HG02852 (cell line): Measurements from ENCODE around the gene CFAP69.

ENCODE experiments used
- ATAC-seq: cut with Tn5 transposase; IDR thresholded peaks from one replicate; pipeline ENCODE4 v1.9.1; 2021; ENCODE audit warnings: mild to moderate bottlenecking, moderate library complexity; ENCODE audit not compliant: unreplicated experiment

CFAP69 gene

GRCh38 chr7:90270431-90271178 is 25.6 kb downstream of the CFAP69 start:
- ATAC-seq, result no peak

- ATAC-seq, result no peak
Observed at GRCh38 chr7:90271753-90272152, 26.8 kb downstream of the CFAP69 start.

DNA sequence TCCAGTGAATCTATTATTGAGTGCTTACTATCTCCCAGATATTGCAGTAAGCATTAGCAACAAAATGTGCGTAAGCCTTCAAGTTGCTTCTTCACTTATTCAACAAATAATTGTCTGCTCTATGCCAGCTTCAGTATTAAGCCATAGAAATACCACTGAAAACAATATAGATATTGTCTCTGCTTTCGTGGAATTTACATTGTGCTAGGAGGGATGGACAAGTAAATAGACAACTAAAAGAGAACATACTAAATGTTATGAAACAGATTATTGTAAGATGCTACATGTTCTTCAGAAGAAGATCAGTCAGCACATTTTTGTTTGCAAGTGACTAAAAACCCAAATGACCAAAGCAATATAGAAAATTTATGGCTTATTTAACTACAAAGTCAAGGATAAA is 27.3 kb downstream of the CFAP69 start:
- no peak for ATAC-seq

GRCh38 chr7:90274161-90274560 is 29.2 kb downstream of the CFAP69 start:
- no peak for ATAC-seq

DNA sequence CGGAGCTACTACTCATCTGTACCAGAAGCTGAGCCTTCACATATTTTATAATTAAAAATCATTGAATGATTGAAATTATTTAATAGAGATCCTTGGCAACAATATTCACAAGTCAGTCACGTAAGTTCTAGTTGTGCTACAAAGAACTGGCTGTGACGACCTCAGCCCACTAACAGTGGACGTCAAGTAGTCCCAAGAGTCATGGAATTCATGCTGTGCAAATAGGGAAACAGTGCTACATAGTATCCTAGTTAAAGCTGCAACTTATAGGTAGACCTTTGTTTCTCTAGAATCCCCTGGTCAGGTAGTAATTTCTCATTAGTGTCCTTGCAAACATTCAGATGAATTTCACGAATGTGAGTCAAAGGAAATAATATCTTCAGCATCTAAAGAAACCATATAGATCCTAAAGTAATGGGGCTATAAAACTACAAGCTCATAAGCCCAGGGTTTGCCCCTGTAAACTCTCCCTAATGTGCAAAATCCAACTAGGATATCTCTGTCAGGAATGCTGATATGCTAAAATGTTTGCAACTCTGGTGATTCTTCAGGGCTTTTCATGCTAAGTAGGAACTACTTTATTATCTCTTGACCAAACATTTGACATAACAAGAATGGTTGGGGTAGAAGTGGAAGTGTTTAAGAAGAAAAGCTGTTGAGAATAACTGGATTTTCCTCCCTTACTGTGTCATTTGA is 31.2 kb downstream of the CFAP69 start:
- no peak for ATAC-seq

GRCh38 chr7:90288154-90288553 is 43.2 kb downstream of the CFAP69 start:
- ATAC-seq, result no peak

DNA sequence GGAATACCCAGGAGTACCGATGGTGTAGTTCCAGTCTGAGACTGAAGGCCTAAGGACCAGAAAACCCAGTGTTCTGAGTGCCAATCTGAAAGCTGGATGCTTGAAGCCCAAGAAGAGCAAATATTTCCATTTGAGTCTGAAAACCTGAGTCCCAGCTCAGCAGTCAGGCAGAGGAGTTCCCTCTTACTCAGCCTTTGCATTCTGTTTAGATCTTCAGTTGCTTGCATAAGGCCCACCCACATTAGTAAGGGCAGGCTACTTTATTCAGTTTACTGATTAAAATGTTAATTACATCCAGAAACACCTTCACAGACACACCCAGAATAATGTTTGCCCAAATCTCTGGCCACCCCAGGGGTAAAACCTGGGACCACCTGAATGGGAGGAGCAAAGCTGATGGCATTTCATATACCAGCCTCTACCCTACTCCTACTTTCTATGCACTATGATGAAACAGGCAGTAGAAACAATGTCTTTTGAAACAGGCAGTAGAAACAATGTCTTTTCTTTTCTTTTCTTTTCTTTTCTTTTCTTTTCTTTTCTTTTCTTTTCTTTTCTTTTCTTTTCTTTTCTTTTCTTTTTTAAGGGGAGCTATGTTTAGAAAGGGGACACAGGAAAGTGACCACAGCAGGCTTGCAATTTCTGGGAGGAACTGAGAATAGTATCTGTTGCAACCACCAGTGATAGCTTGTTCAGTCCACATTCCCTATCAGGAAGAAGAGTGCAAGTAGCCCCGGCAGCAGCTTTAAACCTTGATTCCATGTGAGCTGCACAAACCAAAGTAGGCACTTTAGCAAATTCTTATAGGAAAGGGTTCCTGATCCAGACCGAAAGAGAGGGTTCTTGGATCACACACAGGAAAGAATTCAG is 45.5 kb downstream of the CFAP69 start:
- no peak for ATAC-seq

DNA sequence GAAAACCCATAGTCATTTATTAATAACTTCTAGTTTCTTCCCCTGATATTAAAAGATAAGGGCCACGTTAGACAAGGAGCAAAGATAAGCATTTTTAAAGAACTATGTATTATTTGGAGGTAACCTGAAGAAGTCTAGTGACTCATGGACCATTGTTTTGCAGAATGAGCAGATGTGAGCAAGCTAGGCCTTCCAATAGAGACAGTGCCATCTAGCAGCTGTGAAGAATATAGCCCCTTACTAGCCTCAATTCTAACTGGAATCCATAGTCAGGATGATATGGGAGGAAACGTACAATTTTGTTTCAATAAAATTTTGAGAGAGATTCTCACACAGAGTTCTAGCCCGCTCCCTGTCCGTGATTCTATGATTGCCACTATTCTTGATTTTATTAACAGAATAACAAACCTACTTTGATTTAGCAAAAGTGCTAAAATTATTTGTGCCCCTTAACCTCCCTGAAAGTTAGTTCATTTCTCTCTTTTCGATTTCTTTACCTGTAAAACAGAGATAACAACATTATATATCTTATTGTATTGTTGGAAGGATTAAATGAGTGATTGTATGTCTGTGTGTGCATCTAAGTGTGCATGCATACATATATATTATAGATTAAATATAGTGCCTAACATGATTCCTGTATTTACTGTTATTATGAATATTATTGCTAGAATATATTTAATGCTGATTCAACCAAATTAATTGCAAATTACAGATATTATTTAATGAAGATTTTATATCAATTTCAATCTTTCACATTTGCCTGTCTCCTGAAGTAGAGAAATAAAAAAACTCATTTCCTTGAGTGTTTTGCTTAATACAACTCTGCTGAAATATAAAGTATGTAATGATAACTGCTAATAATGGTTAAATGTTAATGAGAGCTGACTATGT is 53.4 kb downstream of the CFAP69 start:
- ATAC-seq, result peak; percentile 95

DNA sequence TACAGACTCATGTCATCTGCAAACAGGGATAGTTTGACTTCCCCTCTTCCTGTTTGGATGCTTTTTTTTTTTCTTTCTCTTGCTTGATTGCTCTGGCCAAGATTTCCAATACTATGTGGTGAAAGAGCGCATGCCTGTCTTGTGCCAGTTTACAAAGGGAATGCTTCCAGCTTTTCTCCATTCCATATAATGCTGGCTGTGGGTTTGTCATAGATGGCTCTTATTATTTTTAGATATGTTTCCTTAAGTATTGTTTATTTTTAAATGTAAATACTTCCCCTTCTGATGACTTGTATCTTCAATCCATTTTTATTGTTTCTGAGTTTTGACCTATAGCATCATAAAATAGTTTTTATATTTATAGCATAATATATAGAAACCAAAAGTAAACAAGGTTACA is 58.3 kb downstream of the CFAP69 start:
- ATAC-seq, result no peak

- ATAC-seq, result no peak
Observed at GRCh38 chr7:90309872-90310271, 64.9 kb downstream of the CFAP69 start.

DNA sequence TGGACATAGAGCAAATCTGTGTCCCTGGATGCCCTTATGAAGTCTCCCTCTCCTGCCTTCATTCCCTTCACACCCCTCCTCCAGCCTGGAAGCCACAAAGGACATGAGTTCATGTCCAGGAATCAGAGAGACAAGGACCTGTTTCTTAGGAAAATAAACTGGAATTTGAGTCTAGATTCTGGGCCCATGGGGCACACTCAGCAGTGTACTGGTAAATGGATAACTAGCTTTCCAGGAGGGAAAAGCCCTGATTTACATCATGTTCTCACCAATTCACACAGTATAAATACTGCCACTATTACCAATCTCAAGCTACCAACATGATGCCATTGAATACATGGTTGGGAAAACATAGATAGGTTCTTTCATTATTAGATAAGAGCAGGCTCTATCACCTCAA is 66.2 kb downstream of the CFAP69 start:
- no peak for ATAC-seq

- ATAC-seq, result no peak
Observed at GRCh38 chr7:90312745-90313144, 67.8 kb downstream of the CFAP69 start.

- no peak for ATAC-seq
Observed at GRCh38 chr7:90313907-90314306, 68.9 kb downstream of the CFAP69 start.

- no peak for ATAC-seq
Observed at GRCh38 chr7:90320014-90320413, 75.0 kb downstream of the CFAP69 start.

DNA sequence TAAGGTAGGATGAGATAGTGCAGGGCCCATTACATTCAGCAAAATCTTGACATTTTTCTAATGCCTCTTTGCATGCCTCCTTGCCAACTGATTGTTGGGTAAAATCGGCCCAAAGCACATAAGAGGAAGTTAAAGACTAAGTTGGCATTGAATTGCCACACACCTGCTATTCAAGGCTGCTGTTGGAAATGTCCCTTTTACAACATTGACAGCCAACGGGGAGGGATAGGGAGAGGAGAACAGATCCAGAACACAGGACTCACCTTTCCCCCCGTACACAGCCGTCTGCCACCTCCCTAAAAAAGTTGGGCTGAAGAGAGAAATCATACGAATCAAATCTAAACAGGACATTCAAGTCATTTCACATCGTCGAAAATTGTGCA is 75.4 kb downstream of the CFAP69 start:
- ATAC-seq, result no peak

DNA sequence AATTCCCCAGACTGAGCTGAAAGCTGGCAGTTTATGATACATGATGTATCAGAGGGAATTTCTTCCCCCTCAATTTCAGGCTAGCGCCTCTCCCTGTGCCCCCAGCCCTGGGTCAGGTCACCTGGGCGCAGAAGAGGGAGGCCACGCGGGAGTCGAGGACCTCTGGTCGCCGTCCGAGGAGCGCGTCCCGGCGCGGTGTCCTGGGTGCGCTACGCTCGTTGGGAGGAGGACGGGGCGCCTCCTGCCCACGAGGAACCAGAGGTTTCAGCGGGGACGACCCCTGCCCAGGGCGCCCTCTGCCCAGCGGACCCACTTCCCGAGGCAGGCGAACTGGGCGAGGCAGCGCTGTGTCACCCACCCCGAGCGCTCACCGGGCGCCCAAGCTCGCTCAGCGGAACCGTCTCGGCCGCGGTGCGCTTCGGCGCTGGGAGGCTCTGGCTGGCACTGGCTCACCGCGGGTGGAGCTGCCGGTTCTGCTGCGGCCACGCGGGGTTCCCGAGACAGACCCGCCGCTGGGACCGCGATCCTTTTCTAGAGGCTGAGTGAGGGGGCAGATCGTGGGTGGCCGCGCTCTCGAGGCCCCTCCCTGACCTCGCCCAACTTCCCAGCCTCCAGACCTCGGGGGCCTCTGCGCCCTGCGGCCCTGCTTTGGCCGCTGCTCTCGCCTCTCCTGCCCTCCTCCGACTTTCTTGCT is 76.0 kb downstream of the CFAP69 start, which contains the start of gene FAM237B:
Gene FAM237B, minus strand, starts transcription at position 504 of the 694 bp plus-strand sequence. CDS start 1,556 bp downstream, outside the sequence.
- no peak for ATAC-seq

- no peak for ATAC-seq
Observed at GRCh38 chr7:90322837-90323236, 77.9 kb downstream of the CFAP69 start.

DNA sequence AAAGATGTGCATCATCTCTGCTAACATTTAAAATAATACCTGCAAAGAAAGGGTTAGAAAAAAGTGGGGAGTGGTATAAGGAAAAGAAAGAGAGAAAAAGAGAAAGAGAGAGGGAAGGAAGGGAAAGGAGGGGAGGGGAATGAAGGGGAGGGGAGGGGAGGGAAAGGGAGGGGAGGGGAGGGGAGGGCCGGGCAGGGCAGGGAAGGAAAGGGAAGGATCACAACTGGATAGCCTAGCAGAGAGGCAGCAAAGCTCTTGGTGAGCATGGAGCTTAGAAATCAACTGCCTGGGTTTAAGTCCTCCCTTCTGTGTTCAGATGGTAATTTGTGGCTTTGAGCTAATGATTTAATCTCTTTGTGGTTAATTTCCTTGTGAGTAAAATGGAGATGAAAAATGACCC is 81.5 kb downstream of the CFAP69 start:
- no peak for ATAC-seq

GRCh38 chr7:90334193-90334843 is 89.3 kb downstream of the CFAP69 start:
- no peak for ATAC-seq
